Measurements from ENCODE around the gene KCNIP3.

KCNIP3 gene

GRCh38 chr2:95282458-95282857, 14.7 kb upstream of the KCNIP3 start:
- DNase-seq (ENCODE audit: low read depth, low spot score) = no peak
- no peaks in the 10 kb centered on the region for H3K9me3 ChIP-seq (ENCODE audit: control insufficient read depth, insufficient read depth, low read length)
- no peaks in the 10 kb centered on the region for H3K27me3 ChIP-seq (ENCODE audit: control insufficient read depth, insufficient read depth, low read length)
- no peak overlapping the region for H3K4me3 ChIP-seq (ENCODE audit: low read length)
- WGBS (ENCODE audit: insufficient coverage, insufficient read length) = no CpG with 5 or more reads among the region's 3 CpGs
- no peak overlapping the region for H3K27ac ChIP-seq (ENCODE audit: low read length)
- H3K4me1 ChIP-seq (ENCODE audit: control insufficient read depth, insufficient read depth, low read length) = no peaks in the 10 kb centered on the region
- no peaks in the 10 kb centered on the region for H3K36me3 ChIP-seq (ENCODE audit: control insufficient read depth, insufficient read depth, low read length)

- Histone ChIP-seq H3K9me3 (ENCODE audit: control insufficient read depth, insufficient read depth, low read length) (no peaks in the 10 kb centered on the region), H3K4me3 (ENCODE audit: low read length) (no peak overlapping the region), H3K27me3 (ENCODE audit: control insufficient read depth, insufficient read depth, low read length) (no peaks in the 10 kb centered on the region), H3K4me1 (ENCODE audit: control insufficient read depth, insufficient read depth, low read length) (no peaks in the 10 kb centered on the region), H3K36me3 (ENCODE audit: control insufficient read depth, insufficient read depth, low read length) (no peaks in the 10 kb centered on the region), H3K27ac (ENCODE audit: low read length) (no peak overlapping the region)
- DNase-seq (ENCODE audit: low read depth, low spot score) = no peak
- no CpG with 5 or more reads among the region's 4 CpGs for WGBS (ENCODE audit: insufficient coverage, insufficient read length)
Measured at GRCh38 chr2:95283562-95283961, 13.6 kb upstream of the KCNIP3 start.

- no peak for DNase-seq (ENCODE audit: low read depth, low spot score)
- H3K4me3 ChIP-seq (ENCODE audit: low read length) = no peak overlapping the region
- no CpG with 5 or more reads among the region's 13 CpGs for WGBS (ENCODE audit: insufficient coverage, insufficient read length)
Measured at GRCh38 chr2:95284886-95285541, 12.1 kb upstream of the KCNIP3 start.

GRCh38 chr2:95285542-95285932, 11.6 kb upstream of the KCNIP3 start:
- DNase-seq (ENCODE audit: low read depth, low spot score) = no peak
- no CpG with 5 or more reads among the region's 4 CpGs for WGBS (ENCODE audit: insufficient coverage, insufficient read length)
- Histone ChIP-seq H3K27me3 (ENCODE audit: control insufficient read depth, insufficient read depth, low read length) (no peaks in the 10 kb centered on the region), H3K4me1 (ENCODE audit: control insufficient read depth, insufficient read depth, low read length) (no peaks in the 10 kb centered on the region), H3K9me3 (ENCODE audit: control insufficient read depth, insufficient read depth, low read length) (no peaks in the 10 kb centered on the region), H3K27ac (ENCODE audit: low read length) (no peak overlapping the region), H3K36me3 (ENCODE audit: control insufficient read depth, insufficient read depth, low read length) (no peaks in the 10 kb centered on the region), H3K4me3 (ENCODE audit: low read length) (no peak overlapping the region)

More at GRCh38 chr2:95284886-95285541, 12.1 kb upstream of the KCNIP3 start:
- Histone ChIP-seq H3K27me3 (ENCODE audit: control insufficient read depth, insufficient read depth, low read length) (no peaks in the 10 kb centered on the region), H3K4me1 (ENCODE audit: control insufficient read depth, insufficient read depth, low read length) (no peaks in the 10 kb centered on the region), H3K9me3 (ENCODE audit: control insufficient read depth, insufficient read depth, low read length) (no peaks in the 10 kb centered on the region), H3K36me3 (ENCODE audit: control insufficient read depth, insufficient read depth, low read length) (no peaks in the 10 kb centered on the region), H3K27ac (ENCODE audit: low read length) (no peak overlapping the region)

GRCh38 chr2:95287336-95287735, 9.8 kb upstream of the KCNIP3 start:
- Histone ChIP-seq H3K9me3 (ENCODE audit: control insufficient read depth, insufficient read depth, low read length) (no peaks in the 10 kb centered on the region), H3K27me3 (ENCODE audit: control insufficient read depth, insufficient read depth, low read length) (no peaks in the 10 kb centered on the region), H3K4me3 (ENCODE audit: low read length) (no peak overlapping the region), H3K36me3 (ENCODE audit: control insufficient read depth, insufficient read depth, low read length) (no peaks in the 10 kb centered on the region), H3K4me1 (ENCODE audit: control insufficient read depth, insufficient read depth, low read length) (no peaks in the 10 kb centered on the region), H3K27ac (ENCODE audit: low read length) (no peak overlapping the region)
- WGBS (ENCODE audit: insufficient coverage, insufficient read length) = no CpG with 5 or more reads among the region's 8 CpGs
- no peak for DNase-seq (ENCODE audit: low read depth, low spot score)

GRCh38 chr2:95287806-95288205, 9.3 kb upstream of the KCNIP3 start:
- Histone ChIP-seq H3K27me3 (ENCODE audit: control insufficient read depth, insufficient read depth, low read length) (no peaks in the 10 kb centered on the region), H3K36me3 (ENCODE audit: control insufficient read depth, insufficient read depth, low read length) (no peaks in the 10 kb centered on the region), H3K4me3 (ENCODE audit: low read length) (no peak overlapping the region), H3K9me3 (ENCODE audit: control insufficient read depth, insufficient read depth, low read length) (no peaks in the 10 kb centered on the region), H3K4me1 (ENCODE audit: control insufficient read depth, insufficient read depth, low read length) (no peaks in the 10 kb centered on the region), H3K27ac (ENCODE audit: low read length) (no peak overlapping the region)
- no CpG with 5 or more reads among the region's 5 CpGs for WGBS (ENCODE audit: insufficient coverage, insufficient read length)
- DNase-seq (ENCODE audit: low read depth, low spot score) = no peak

GRCh38 chr2:95289253-95289652, 7.9 kb upstream of the KCNIP3 start:
- H3K27me3 ChIP-seq (ENCODE audit: control insufficient read depth, insufficient read depth, low read length) = no peaks in the 10 kb centered on the region
- no peak for DNase-seq (ENCODE audit: low read depth, low spot score)
- H3K27ac ChIP-seq (ENCODE audit: low read length) = no peak overlapping the region
- no peaks in the 10 kb centered on the region for H3K36me3 ChIP-seq (ENCODE audit: control insufficient read depth, insufficient read depth, low read length)
- H3K4me3 ChIP-seq (ENCODE audit: low read length) = no peak overlapping the region
- H3K9me3 ChIP-seq (ENCODE audit: control insufficient read depth, insufficient read depth, low read length) = no peaks in the 10 kb centered on the region
- H3K4me1 ChIP-seq (ENCODE audit: control insufficient read depth, insufficient read depth, low read length) = no peaks in the 10 kb centered on the region
- no CpG with 5 or more reads among the region's 7 CpGs for WGBS (ENCODE audit: insufficient coverage, insufficient read length)

- H3K36me3 ChIP-seq (ENCODE audit: control insufficient read depth, insufficient read depth, low read length) = no peaks in the 10 kb centered on the region
- H3K27ac ChIP-seq (ENCODE audit: low read length) = no peak overlapping the region
- no peaks in the 10 kb centered on the region for H3K9me3 ChIP-seq (ENCODE audit: control insufficient read depth, insufficient read depth, low read length)
- no peak for DNase-seq (ENCODE audit: low read depth, low spot score)
- no peaks in the 10 kb centered on the region for H3K27me3 ChIP-seq (ENCODE audit: control insufficient read depth, insufficient read depth, low read length)
- no peaks in the 10 kb centered on the region for H3K4me1 ChIP-seq (ENCODE audit: control insufficient read depth, insufficient read depth, low read length)
- H3K4me3 ChIP-seq (ENCODE audit: low read length) = no peak overlapping the region
Measured at GRCh38 chr2:95291222-95291621, 5.9 kb upstream of the KCNIP3 start.

- no peaks in the 10 kb centered on the region for H3K9me3 ChIP-seq (ENCODE audit: control insufficient read depth, insufficient read depth, low read length)
- no peak overlapping the region for H3K27ac ChIP-seq (ENCODE audit: low read length)
- no peaks in the 10 kb centered on the region for H3K27me3 ChIP-seq (ENCODE audit: control insufficient read depth, insufficient read depth, low read length)
- WGBS (ENCODE audit: insufficient coverage, insufficient read length) = no CpG with 5 or more reads among the region's 9 CpGs
- no peaks in the 10 kb centered on the region for H3K36me3 ChIP-seq (ENCODE audit: control insufficient read depth, insufficient read depth, low read length)
- no peak overlapping the region for H3K4me3 ChIP-seq (ENCODE audit: low read length)
- no peak for DNase-seq (ENCODE audit: low read depth, low spot score)
- H3K4me1 ChIP-seq (ENCODE audit: control insufficient read depth, insufficient read depth, low read length) = no peaks in the 10 kb centered on the region
Measured at GRCh38 chr2:95292623-95293260, 4.4 kb upstream of the KCNIP3 start.

GRCh38 chr2:95294579-95295250, 2.4 kb upstream of the KCNIP3 start:
- no CpG with 5 or more reads among the region's 19 CpGs for WGBS (ENCODE audit: insufficient coverage, insufficient read length)
- Histone ChIP-seq H3K27me3 (ENCODE audit: control insufficient read depth, insufficient read depth, low read length) (no peaks in the 10 kb centered on the region), H3K9me3 (ENCODE audit: control insufficient read depth, insufficient read depth, low read length) (no peaks in the 10 kb centered on the region), H3K27ac (ENCODE audit: low read length) (no peak overlapping the region), H3K4me3 (ENCODE audit: low read length) (no peak overlapping the region), H3K36me3 (ENCODE audit: control insufficient read depth, insufficient read depth, low read length) (no peaks in the 10 kb centered on the region), H3K4me1 (ENCODE audit: control insufficient read depth, insufficient read depth, low read length) (no peaks in the 10 kb centered on the region)
- DNase-seq (ENCODE audit: low read depth, low spot score) = no peak

Measured in iPS DF 6.9 (cell line).